Stomach (tissue), 4 donors: ENCODE results near the gene ZNF627.

Experiments
- CTCF ChIP-seq, 7 experiments: fragments of 450-650 bp in 4 of 7; fragments of 200-600 bp in 3 of 7; sonication (generic) in 3 of 7; IDR thresholded peaks; one replicate each; pipeline ENCODE4 v1.5.1; 2016 to 2019; ENCODE audit warnings: antibody characterized with exemption in 7 of 7, control low read depth in 2 of 7, mild to moderate bottlenecking in 1 of 7
- POLR2A ChIP-seq, 4 donors: fragments of 450-650 bp; IDR thresholded peaks; one replicate each; pipeline ENCODE4 v1.6.1; 2016; ENCODE audit warnings: antibody characterized with exemption in 4 of 4, control low read depth in 2 of 4, mild to moderate bottlenecking in 1 of 4, moderate library complexity in 1 of 4

DNA sequence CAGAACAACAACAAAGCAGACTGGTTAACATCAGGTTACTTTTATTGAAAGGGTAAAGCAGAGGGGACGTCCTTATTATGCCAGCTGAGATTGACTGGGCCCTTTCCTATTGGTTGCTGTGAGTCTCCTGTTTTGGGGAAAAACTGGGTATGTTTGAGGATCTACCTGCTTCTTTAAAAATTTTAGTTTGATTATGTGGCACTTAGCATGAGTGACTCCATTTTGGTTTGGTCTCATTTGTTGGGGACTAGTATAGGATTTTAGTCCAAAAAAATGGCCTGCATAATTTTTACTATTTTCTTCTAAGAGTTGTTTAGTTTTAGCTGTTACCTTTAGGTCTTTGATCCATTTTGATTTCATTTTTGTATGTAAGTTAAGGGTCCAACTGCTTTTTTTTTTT, 14.4 kb downstream of the ZNF627 start:
- TF ChIP-seq CTCF (IDR thresholded peaks at IDR 0.05) (no peak), POLR2A (IDR thresholded peaks at IDR 0.05) (no peak)
